Esophagus mucosa (tissue), 1 donor: ENCODE data around the gene NFATC3. TPM values are rescaled to one million over a fixed set of nuclear protein-coding genes. Genes with fewer than 3 reads are reported as not detected.

Experiments used
- ATAC-seq: fragments of 200-7000 bp; cut with Tn5 transposase; one replicate; pipeline ENCODE4 v1.9.1; 2020
- total RNA-seq: library from RNA; stranded (reverse); gene quantifications from one replicate; pipeline ENCODE4 v1.2.4, GENCODE V29; 2023
- donor health status: DM: yes; HTN: yes; CAD: no.

NFATC3 gene
- total RNA-seq, 1 donor from 2014 or later, result 17.6 TPM

- no peak for ATAC-seq
Observed at GRCh38 chr16:68073902-68074760, 11.0 kb upstream of the NFATC3 start.

DNA sequence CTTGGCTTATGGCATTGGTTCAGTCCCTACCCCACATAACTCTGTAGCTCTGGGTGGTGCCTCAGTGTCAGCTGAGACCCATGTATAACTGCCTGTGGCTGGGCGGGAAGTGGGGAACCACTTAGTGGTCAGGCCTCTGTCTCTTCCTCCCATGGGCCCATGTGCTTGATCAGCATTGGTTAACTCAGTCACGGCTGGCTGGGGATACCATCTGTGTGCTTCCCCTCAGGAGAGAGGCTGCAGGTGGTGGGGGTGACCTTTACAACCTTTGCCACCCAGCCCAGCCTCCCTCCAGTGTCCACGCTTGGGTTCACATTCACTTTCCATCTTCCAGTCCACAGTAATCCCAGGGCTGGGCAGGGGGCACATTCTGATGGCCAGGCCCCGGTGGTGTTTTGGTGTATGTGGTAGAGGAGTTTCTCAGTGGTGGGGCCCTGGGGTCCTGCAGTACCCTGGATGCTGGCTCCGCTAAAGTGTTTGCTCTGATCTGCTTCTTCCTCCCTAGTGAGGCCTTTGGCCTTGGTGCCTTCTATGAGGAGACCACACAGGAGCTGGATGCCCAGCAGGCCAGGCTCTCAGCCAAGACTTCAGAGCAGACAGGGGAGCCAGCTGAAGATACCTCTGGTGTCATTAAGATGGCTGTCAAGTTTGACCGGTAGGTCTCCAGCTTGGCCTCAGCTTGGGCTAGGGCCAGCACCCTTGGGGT lies 10.2 kb upstream of the NFATC3 start:
- ATAC-seq, result peak; percentile 51

- ATAC-seq, result no peak
Observed at GRCh38 chr16:68075980-68076379, 9.2 kb upstream of the NFATC3 start.

- no peak for ATAC-seq
Observed at GRCh38 chr16:68076560-68076959, 8.6 kb upstream of the NFATC3 start.

DNA sequence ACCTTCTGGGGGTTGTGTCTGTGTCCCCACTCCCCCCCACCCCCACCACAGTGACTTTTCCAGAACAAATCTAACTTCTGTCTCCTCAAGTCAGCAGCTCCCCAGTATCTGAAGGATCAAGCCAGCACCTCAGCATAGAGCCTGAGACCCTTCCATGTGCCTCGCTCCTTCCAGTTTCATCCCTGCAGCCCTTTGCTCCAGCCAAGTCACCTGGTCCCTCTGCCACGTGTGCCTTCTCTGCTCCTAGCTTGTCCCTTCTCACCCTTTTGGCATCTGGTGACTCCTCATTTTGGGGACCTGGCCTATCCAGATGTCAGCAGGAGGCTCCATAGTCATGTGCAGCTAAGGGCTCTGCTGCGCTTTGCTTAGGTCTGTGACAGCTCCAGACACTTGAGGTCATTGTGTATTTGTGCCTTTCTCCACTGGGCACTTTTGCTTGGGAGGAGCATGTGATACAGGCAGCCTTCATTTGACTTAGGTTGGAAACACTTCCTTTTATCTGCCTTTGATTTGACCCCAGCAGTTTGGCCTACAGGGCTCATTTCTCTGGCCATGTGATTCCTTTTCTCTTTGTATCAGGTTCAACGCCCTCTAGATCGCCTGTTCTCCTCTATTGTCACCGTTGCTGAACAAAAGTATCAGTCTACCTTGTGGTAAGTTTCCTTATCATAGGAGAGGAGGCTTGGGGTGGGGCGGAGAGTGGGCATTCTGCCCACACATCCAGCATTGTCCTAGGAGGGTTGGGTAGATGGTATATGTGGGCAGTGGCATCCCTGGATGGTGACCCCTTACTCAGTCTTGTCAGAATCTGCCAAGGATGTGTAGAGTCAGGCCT lies 7.1 kb upstream of the NFATC3 start:
- ATAC-seq, result no peak

DNA sequence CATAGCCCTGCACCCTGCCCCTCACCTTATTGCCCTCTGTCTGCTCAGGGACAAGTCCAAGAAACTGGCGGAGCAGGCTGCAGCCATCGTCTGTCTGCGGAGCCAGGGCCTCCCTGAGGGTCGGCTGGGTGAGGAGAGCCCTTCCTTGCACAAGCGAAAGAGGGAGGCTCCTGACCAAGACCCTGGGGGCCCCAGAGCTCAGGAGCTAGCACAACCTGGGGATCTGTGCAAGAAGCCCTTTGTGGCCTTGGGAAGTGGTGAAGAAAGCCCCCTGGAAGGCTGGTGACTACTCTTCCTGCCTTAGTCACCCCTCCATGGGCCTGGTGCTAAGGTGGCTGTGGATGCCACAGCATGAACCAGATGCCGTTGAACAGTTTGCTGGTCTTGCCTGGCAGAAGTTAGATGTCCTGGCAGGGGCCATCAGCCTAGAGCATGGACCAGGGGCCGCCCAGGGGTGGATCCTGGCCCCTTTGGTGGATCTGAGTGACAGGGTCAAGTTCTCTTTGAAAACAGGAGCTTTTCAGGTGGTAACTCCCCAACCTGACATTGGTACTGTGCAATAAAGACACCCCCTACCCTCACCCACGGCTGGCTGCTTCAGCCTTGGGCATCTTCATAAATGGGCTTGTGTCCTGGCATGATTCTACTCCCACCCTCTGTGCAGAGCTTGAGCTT lies 6.3 kb upstream of the NFATC3 start:
- no peak for ATAC-seq

GRCh38 chr16:68079376-68079625 lies 5.9 kb upstream of the NFATC3 start:
- ATAC-seq, result no peak

- ATAC-seq, result no peak
Observed at GRCh38 chr16:68079626-68080344, 5.4 kb upstream of the NFATC3 start.

DNA sequence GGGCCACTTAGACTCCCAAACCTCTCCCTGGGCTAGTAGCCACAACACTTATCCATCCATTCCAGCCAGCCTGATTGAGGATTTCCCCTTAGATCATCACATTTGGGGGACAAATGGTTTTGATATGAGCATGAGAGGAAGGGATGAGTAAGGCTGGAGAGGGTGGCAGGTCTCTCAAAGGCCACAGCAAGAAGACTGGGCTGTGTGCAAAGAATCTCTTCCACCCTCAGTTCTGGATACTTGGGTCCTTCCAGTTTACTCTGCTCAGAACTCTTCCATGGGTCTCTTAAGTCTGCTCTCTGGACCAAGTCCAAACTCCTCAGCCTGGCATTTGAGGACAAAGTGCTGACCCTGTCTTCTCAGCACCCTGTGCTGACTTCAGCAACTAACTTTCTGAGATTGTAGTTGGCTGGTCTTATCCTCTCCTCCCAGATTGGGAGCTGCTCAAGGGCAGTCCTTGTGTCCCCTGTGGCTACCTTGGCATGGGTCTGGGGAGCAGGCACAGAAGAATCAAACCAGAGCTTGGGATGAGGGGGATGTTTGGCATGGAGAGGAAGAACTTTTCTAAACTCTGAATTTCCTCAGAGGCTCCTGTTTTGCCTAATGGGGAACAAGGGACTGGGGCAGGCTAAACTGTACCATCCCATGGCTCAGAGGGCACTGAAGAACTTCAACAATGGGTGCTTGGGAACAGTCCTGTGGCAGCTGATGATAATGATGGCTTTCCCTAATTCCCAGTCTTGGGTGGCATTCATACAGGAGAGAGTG lies 3.1 kb upstream of the NFATC3 start:
- no peak for ATAC-seq

GRCh38 chr16:68082629-68083238 lies 2.4 kb upstream of the NFATC3 start:
- no peak for ATAC-seq

- no peak for ATAC-seq
Observed at GRCh38 chr16:68083239-68083781, 1.9 kb upstream of the NFATC3 start.

GRCh38 chr16:68083861-68084503 lies 1.2 kb upstream of the NFATC3 start:
- ATAC-seq, result peak; percentile 2

DNA sequence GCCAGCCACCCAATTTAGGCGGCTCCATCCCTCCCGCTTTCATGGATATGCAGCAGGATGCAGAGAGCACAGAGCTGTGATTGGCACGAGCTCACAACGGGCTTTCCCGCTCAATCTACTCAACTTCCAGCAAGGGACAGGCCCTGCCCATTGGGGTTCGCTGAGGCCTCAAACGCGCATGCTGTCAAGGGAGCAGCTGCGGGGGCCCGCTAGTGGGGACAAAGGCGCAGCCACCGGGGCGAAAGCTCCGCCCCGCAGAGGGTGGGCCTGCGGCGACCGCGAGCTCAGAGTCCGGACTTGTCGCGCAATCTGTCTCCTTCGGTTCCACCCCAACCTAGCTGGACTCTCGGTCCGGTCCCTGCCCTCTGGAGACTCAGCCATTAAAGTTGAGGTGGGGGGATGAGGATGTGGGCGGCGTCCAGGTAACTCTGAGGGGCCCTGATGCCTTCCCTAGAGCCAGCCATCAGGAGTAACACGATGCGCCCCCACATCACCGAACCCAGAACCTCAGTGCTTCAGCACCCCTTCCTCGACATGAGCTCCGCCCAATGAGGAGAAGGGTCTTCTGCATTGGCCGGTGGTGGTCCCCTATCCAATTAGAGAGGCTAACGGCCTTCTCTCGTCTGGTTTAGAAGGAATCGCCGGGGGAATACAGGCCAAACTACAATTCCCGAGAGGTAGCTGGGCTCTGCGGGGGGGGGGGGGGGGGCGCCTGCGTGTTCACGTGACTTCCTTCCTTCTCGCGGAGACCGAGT lies 489 bp upstream of the NFATC3 start:
- peak; percentile 47 for ATAC-seq

- no peak for ATAC-seq
Observed at GRCh38 chr16:68086336-68086841, 1.2 kb downstream of the NFATC3 start.

DNA sequence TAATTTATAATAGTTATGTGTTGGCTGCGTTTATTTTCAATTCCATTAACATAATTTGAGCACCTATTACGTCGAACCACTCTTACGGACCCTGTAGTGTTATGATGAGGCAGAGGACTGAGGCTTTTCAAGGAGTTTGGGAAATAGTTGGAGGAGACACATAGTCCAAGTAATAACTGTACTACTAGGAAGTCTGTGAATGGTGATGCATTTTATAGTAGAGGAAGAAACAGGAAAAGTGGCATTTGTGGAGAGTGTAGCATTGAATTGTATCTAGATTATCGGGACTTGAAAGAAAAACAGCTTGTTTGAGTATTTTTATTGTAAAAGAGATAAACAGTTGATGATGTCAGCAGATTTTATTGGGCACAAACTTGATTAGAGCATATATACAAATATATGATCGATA lies 1.7 kb downstream of the NFATC3 start:
- ATAC-seq, result no peak

DNA sequence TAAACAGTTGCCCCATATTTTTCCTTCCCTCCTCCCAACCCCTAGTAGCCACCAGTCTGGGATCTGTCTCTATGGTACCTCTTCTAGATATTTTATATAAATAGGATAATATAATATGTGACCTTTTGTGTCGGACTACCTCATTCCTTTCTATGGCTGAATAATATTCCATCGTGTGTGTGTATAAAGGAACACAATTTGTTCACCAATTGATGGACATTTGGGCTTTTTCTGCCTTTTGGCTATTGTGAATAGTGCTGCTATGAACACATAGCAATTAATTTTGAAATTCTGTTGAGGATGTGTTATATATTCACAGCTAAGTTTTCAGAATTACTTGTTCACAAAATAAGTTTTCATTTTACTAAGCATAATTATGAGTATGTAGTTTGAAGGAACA lies 2.5 kb downstream of the NFATC3 start:
- ATAC-seq, result no peak

- no peak for ATAC-seq
Observed at GRCh38 chr16:68088130-68088972, 3.2 kb downstream of the NFATC3 start.

DNA sequence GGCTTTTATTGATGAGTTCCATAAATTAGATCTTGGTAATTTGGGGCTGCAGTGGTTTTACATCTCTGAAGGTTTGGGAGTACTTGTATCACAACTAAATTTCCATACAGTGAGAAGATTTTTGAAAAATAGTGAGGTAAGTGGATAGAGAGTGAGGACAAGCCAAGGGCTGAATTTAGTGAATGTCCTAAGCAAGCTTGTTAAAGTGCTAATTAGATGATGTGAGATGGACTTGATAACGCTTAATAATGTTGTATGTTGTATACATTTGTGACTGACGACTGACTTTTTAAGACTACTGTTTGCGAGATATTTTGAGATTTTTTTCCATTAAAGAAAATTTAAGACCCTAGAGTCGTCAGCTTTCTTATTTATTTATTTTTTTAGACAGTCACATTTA lies 3.9 kb downstream of the NFATC3 start:
- ATAC-seq, result no peak
